Measurements from ENCODE around the gene BHMT2.

Gene BHMT2

GRCh38 chr5:79070350-79070667 is 742 bp downstream of the BHMT2 start:
- DNase-seq (ENCODE audit: low read depth), result no peak

GRCh38 chr5:79074641-79075040 is 5.1 kb downstream of the BHMT2 start:
- peak; percentile 19 for DNase-seq (ENCODE audit: low read depth)

- no peak for DNase-seq (ENCODE audit: low read depth)
Measured at GRCh38 chr5:79075646-79076426, 6.3 kb downstream of the BHMT2 start.

GRCh38 chr5:79076819-79077218 is 7.3 kb downstream of the BHMT2 start:
- DNase-seq (ENCODE audit: low read depth), result no peak

GRCh38 chr5:79077680-79078365 is 8.3 kb downstream of the BHMT2 start:
- DNase-seq (ENCODE audit: low read depth), result no peak

- no peak for DNase-seq (ENCODE audit: low read depth)
Measured at GRCh38 chr5:79080804-79081203, 11.2 kb downstream of the BHMT2 start.

GRCh38 chr5:79081779-79082178 is 12.2 kb downstream of the BHMT2 start:
- DNase-seq (ENCODE audit: low read depth), result no peak

GRCh38 chr5:79086116-79086515 is 16.5 kb downstream of the BHMT2 start:
- no peak for DNase-seq (ENCODE audit: low read depth)

GRCh38 chr5:79088507-79088906 is 18.9 kb downstream of the BHMT2 start:
- no peak for DNase-seq (ENCODE audit: low read depth)

- no peak for DNase-seq (ENCODE audit: low read depth)
Measured at GRCh38 chr5:79091064-79091463, 21.5 kb downstream of the BHMT2 start.

GRCh38 chr5:79093762-79094161 is 24.2 kb downstream of the BHMT2 start:
- no peak for DNase-seq (ENCODE audit: low read depth)

GRCh38 chr5:79105868-79106267 is 36.3 kb downstream of the BHMT2 start:
- no peak for DNase-seq (ENCODE audit: low read depth)

GRCh38 chr5:79107020-79107796 is 37.6 kb downstream of the BHMT2 start:
- DNase-seq (ENCODE audit: low read depth), result no peak

- no peak for DNase-seq (ENCODE audit: low read depth)
Measured at GRCh38 chr5:79108086-79108485, 38.5 kb downstream of the BHMT2 start.

- DNase-seq (ENCODE audit: low read depth), result no peak
Measured at GRCh38 chr5:79108792-79109191, 39.2 kb downstream of the BHMT2 start.

- no peak for DNase-seq (ENCODE audit: low read depth)
Measured at GRCh38 chr5:79109527-79110492, 40.2 kb downstream of the BHMT2 start.

- DNase-seq (ENCODE audit: low read depth), result no peak
Measured at GRCh38 chr5:79111387-79111959, 41.9 kb downstream of the BHMT2 start, which contains the start of gene BHMT. Gene BHMT, plus strand, starts transcription at chr5:79111809. Its CDS starts 77 bp downstream, at chr5:79111886.

- DNase-seq (ENCODE audit: low read depth), result no peak
Measured at GRCh38 chr5:79111960-79112702, 42.6 kb downstream of the BHMT2 start.

- DNase-seq (ENCODE audit: low read depth), result no peak
Measured at GRCh38 chr5:79112703-79113058, 43.1 kb downstream of the BHMT2 start.

GRCh38 chr5:79119486-79119885 is 49.9 kb downstream of the BHMT2 start:
- no peak for DNase-seq (ENCODE audit: low read depth)

- DNase-seq (ENCODE audit: low read depth), result no peak
Measured at GRCh38 chr5:79120221-79120620, 50.7 kb downstream of the BHMT2 start.

Measured in non-pigmented ciliary epithelial cell (primary cell).